GM13976 (cell line): ENCODE data around the gene ACSL5.

Source experiments
- DNase-seq: peaks from one replicate; pipeline ENCODE4 v3.0.0; 2012; ENCODE audit warnings: low spot score
- in situ Hi-C: fragments of 300-500 bp; cut with MboI; formaldehyde crosslinking; loops from one replicate; pipeline ENCODE4 v1.12.0; 2022; ENCODE audit warnings: low sequenced_read_pairs, mixed read lengths, inconsistent platforms; ENCODE audit not compliant: unreplicated experiment
- TF ChIP-seq, protein P1 (sequence below): IDR thresholded peaks from 2 replicates; pipeline ENCODE4 v1.5.1; 2012; ENCODE audit warnings: borderline replicate concordance, mild to moderate bottlenecking; ENCODE audit not compliant: insufficient read depth; ENCODE audit errors: extremely low read depth, missing control alignments, control extremely low read depth

ACSL5 gene

DNA sequence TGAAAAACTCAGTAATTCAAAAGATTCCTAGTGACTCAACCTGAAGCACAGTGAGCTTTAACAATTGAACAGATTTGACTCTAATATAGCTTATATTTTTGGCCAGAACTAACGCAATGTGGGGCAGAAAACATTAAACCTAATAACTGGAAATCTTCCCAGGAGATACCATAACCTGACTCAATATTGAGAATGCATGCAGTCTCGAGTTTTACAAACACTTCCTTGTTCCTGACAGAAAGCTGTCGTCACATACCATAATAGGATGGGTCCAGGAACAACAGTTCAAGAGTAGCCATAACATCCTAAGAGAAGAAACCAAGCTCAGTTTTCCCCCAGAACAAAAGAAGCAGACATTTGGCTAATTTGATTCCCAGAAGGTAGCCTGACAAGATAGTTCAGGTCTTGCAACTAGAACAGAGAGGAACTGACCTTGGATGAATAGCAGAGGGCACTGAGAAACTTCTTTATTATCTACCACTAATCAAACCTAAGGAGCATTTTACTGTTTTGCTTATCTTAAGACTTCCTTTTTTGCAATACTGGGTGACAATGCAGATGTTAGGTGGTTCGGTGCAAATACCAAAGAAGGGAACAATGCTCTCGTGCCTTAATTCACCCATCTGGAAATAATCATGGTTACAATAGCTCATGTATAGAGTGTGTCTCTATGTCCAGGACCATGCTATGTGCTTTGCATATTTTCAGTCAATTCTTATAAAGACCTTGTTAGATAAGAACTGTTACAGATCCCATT is 38.6 kb upstream of the ACSL5 start:
- no peak for DNase-seq

DNA sequence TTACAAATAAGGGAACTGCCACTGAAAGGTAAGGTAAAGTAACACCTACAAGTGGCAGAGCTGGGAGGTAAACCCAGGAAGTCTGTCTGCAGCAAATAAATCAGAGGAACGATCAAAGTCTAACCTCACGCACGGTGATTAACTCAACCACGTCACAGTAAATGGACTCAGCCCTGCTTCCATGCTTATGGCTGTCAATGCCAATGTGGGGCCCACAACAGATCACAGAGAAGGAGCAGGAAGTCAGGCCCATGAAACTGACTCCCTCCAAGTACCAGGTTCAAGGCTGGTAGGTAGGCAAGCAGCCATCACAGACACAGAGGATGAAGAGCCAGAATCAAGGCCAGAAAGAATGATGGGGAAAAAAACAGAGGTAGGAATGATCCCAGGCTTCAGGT is 38.0 kb upstream of the ACSL5 start:
- TF ChIP-seq, protein P1, sequence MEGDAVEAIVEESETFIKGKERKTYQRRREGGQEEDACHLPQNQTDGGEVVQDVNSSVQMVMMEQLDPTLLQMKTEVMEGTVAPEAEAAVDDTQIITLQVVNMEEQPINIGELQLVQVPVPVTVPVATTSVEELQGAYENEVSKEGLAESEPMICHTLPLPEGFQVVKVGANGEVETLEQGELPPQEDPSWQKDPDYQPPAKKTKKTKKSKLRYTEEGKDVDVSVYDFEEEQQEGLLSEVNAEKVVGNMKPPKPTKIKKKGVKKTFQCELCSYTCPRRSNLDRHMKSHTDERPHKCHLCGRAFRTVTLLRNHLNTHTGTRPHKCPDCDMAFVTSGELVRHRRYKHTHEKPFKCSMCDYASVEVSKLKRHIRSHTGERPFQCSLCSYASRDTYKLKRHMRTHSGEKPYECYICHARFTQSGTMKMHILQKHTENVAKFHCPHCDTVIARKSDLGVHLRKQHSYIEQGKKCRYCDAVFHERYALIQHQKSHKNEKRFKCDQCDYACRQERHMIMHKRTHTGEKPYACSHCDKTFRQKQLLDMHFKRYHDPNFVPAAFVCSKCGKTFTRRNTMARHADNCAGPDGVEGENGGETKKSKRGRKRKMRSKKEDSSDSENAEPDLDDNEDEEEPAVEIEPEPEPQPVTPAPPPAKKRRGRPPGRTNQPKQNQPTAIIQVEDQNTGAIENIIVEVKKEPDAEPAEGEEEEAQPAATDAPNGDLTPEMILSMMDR: no peak
- DNase-seq: no peak
- in situ Hi-C loops: no loop called here

More for the DNA sequence above, 38.6 kb upstream of the ACSL5 start:
- in situ Hi-C loops: no loop called here
- TF ChIP-seq, protein P1: no peak

DNA sequence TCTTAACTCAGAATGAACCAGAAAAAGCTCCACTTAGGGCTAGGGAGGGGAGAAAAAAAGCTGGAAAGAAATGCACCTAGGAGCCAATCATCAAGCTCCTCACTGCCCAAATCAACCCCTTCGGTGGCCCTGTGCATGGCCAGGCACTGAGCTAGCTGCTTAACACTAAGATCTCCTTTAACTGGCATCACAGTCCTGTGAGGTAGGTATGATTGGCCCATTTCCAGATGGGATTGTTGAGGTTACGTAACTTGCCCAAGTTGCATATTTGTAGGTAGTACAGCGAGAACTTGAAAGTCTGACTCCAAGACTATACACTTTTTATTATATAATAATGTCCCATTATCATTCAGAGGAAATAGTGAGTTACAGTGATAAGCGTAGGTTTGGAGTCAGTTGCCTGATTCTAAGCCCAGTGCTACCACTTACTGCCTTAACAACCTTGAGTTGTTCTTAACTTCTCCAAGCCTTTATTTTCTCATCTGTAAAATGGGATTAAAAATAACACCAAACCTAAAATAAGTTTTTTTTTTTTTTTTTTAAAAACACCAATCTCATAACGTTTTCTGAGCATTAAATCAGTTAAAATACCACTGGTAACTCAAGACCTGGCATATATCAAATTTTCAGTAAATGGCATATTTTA is 37.2 kb upstream of the ACSL5 start:
- in situ Hi-C loops: no loop called here
- TF ChIP-seq, protein P1: no peak
- DNase-seq: no peak

DNA sequence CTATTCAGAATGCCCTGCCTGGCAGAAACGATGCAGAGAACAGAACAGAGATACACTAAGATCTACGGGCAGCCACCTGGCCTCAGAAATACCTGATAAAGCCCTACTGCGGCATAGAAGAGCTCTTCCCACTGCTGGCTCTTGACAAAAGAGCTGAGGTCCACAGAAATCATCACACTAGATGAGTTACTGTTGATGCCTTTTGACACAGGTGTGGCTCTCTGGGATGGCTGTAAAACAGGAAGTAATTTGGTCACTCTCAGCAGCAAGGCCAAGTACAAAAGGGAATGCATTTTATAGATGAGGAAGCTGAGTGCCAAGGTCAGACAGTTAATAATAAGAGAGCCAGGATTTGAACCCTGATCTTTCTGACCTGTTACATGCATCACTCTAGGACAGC is 35.0 kb upstream of the ACSL5 start:
- TF ChIP-seq, protein P1: no peak
- in situ Hi-C loops: no loop called here
- DNase-seq: no peak

DNA sequence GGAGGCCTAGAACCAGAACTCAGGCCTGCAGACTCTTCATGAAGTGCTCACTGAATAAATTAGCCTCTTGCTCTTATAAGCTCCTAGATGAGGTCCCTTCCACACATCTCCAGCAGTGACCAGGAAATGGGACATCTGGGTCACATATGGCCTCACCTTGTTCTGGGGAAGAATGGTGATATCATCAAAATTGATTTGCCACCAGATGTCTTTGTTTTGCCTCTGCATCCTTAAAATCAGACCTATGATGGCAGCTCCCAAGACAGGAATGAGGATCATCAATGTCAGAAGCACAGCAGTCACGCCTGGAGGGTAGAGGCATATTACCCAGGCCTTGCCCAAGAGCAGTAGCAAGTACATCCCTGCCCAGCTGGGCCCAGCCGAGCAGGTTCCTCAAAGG is 33.3 kb upstream of the ACSL5 start:
- no peak for DNase-seq
- in situ Hi-C loops: no loop called here
- TF ChIP-seq, protein P1: no peak

DNA sequence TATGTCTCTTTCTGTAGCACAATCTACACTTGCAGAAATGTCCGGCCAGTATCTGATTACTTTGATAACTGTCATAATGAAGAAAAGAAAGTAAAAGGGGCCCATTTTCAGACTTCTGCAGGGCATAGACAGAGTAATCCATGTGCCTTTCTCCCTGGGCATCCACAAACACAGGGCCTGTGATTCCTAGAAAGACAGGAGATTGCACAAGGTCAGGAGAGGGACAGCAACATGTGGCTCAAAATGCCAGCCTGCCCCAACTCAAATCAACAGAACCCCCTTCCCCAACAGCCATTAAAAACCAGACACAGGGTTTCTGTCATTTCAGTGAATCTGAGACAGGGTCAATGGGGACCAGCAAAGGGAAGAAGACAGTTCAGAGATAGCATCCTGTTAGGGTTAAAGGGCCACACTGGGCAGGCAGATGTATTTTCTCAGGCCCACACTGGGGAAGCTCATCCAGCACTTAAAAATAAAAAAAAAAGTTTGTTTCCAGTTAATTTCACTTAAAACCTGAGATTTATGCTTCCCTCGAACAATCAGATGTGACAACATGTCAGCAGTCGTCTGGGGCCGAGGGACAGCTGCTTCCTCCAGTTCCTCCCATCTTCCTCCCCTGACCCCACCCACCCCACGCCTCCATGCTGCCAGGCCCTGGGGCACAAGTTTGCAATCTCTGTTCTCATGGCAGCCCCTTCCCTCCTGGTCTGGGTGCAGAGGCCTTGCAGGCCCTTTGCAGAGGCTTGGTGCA is 30.7 kb upstream of the ACSL5 start:
- in situ Hi-C loops: no loop called here
- DNase-seq: no peak
- TF ChIP-seq, protein P1: no peak
